GM23338 (cell line): Measurements from ENCODE around the gene STON2. TPM values are rescaled to one million over a fixed set of nuclear protein-coding genes. Genes with fewer than 3 reads are reported as not detected.

ENCODE experiments used
- ATAC-seq: fragments of 200-7000 bp; cut with Tn5 transposase; 3 replicates; pipeline ENCODE4 v1.9.1; 2020
- DNase-seq: peaks from one replicate; pipeline ENCODE4 v3.0.0-alpha.2; 2015; ENCODE audit warnings: low spot score
- H2AFZ ChIP-seq: fragments of 200-600 bp; sonication (generic); 2 replicates; pipeline ENCODE4 v1.8.0; 2016; ENCODE audit warnings: antibody characterized with exemption, mild to moderate bottlenecking, moderate library complexity
- H3F3A ChIP-seq: fragments of 200-600 bp; sonication (generic); replicated peaks from 2 replicates; pipeline ENCODE4 v1.8.0; 2017; ENCODE audit warnings: antibody characterized with exemption, mixed run types, low read depth
- H3K27ac ChIP-seq: fragments of 200-600 bp; sonication (generic); 2 replicates; pipeline ENCODE4 v1.6.1; 2016; ENCODE audit warnings: low read depth
- H3K27me3 ChIP-seq: fragments of 200-600 bp; sonication (generic); 2 replicates; pipeline ENCODE4 v1.8.0; 2016; ENCODE audit warnings: mild to moderate bottlenecking, mixed run types, moderate library complexity; ENCODE audit not compliant: insufficient read depth
- H3K36me3 ChIP-seq: fragments of 200-600 bp; sonication (generic); 2 replicates; pipeline ENCODE4 v1.8.0; 2016; ENCODE audit warnings: mild to moderate bottlenecking; ENCODE audit not compliant: insufficient read depth
- H3K4me1 ChIP-seq: fragments of 200-600 bp; sonication (generic); 2 replicates; pipeline ENCODE4 v1.8.0; 2016; ENCODE audit warnings: mild to moderate bottlenecking, moderate library complexity; ENCODE audit not compliant: insufficient read depth
- H3K4me2 ChIP-seq: fragments of 200-600 bp; sonication (generic); 2 replicates; pipeline ENCODE4 v1.7.1; 2017; ENCODE audit warnings: mixed run types
- H3K4me3 ChIP-seq: fragments of 200-600 bp; sonication (generic); 2 replicates; pipeline ENCODE4 v1.6.1; 2016; ENCODE audit warnings: mixed run types
- H3K79me2 ChIP-seq: fragments of 200-600 bp; sonication (generic); replicated peaks from 2 replicates; pipeline ENCODE4 v1.8.0; 2017; ENCODE audit warnings: mild to moderate bottlenecking; ENCODE audit not compliant: insufficient read depth
- H3K9me2 ChIP-seq: fragments of 200-600 bp; sonication (generic); 2 replicates; pipeline ENCODE4 v1.8.0; 2017; ENCODE audit not compliant: insufficient read depth
- H4K20me1 ChIP-seq: fragments of 200-600 bp; sonication (generic); replicated peaks from 2 replicates; pipeline ENCODE4 v1.8.0; 2017; ENCODE audit warnings: mild to moderate bottlenecking; ENCODE audit not compliant: insufficient read depth
- H3K27ac Mint-ChIP-seq: 2 replicates; pipeline ENCODE4 v1.8.0; 2020; ENCODE audit warnings: inconsistent platforms, mild to moderate bottlenecking, moderate library complexity, mixed read lengths
- H3K27me3 Mint-ChIP-seq: 3 replicates; pipeline ENCODE4 v1.8.0; 2022; ENCODE audit warnings: low read depth, mild to moderate bottlenecking, moderate library complexity, mixed read lengths, inconsistent platforms; ENCODE audit not compliant: insufficient read depth, poor library complexity
- H3K36me3 Mint-ChIP-seq: 3 replicates; pipeline ENCODE4 v1.8.0; 2021; ENCODE audit warnings: low read depth, mild to moderate bottlenecking, inconsistent platforms, moderate library complexity, mixed read lengths
- H3K4me1 Mint-ChIP-seq: 3 replicates; pipeline ENCODE4 v1.8.0; 2020; ENCODE audit warnings: mild to moderate bottlenecking, inconsistent platforms, mixed read lengths
- H3K4me3 Mint-ChIP-seq: 3 replicates; pipeline ENCODE4 v1.8.0; 2021; ENCODE audit warnings: moderate library complexity, mild to moderate bottlenecking, inconsistent platforms, mixed read lengths
- H3K9me3 Mint-ChIP-seq: 3 replicates; pipeline ENCODE4 v1.8.0; 2020; ENCODE audit warnings: moderate library complexity, mild to moderate bottlenecking, inconsistent platforms, mixed read lengths
- CREB1 ChIP-seq: fragments of 250-450 bp; sonication (Bioruptor Pico); IDR thresholded peaks from 2 replicates; pipeline ENCODE4 v1.5.0; 2020; ENCODE audit warnings: low read depth, mild to moderate bottlenecking, moderate library complexity
- CTCF ChIP-seq, 2 experiments: fragments of 200-600 bp in 1 of 2; sonication (generic) in 1 of 2; conservative IDR thresholded peaks; 2 replicates each; pipeline versions ENCODE4 v1.5.1 to v1.6.1; 2016 to 2017; ENCODE audit warnings: antibody characterized with exemption in 2 of 2, low read depth in 2 of 2, mild to moderate bottlenecking in 2 of 2, moderate library complexity in 1 of 2
- EZH2 ChIP-seq: fragments of 200-600 bp; sonication (generic); IDR thresholded peaks from one replicate; pipeline ENCODE4 v1.8.0; 2017; ENCODE audit warnings: antibody characterized with exemption, mild to moderate bottlenecking, low read depth; ENCODE audit not compliant: unreplicated experiment
- EZH2phosphoT487 ChIP-seq: fragments of 200-600 bp; sonication (generic); IDR thresholded peaks from one replicate; pipeline ENCODE4 v1.8.1; 2018; ENCODE audit warnings: antibody characterized with exemption; ENCODE audit not compliant: unreplicated experiment
- NANOG ChIP-seq: IDR thresholded peaks from 2 replicates; pipeline ENCODE4 v1.6.1; 2016; ENCODE audit warnings: antibody characterized with exemption, borderline replicate concordance
- STAT1 ChIP-seq: IDR thresholded peaks from one replicate; pipeline ENCODE4 v1.6.1; 2016; ENCODE audit warnings: antibody characterized with exemption; ENCODE audit not compliant: unreplicated experiment
- ZNF331 ChIP-seq: fragments of 250-450 bp; sonication (Bioruptor Pico); IDR thresholded peaks from 2 replicates; pipeline ENCODE4 v1.5.0; 2020; ENCODE audit warnings: low read depth, mild to moderate bottlenecking, moderate library complexity
- polyA plus RNA-seq: library from polyadenylated mRNA; unstranded; fragments of >200 nt; fragmentation: Nextera tagmentation; extraction: Ambion mirVana; gene quantifications from 2 replicates; pipeline ENCODE4 v1.2.1, GENCODE V29; 2016
- total RNA-seq: library from RNA; depleted of rRNA; stranded (reverse); fragments of >200 nt; shearing (Covaris generic); gene quantifications from 2 replicates; pipeline ENCODE4 v1.2.3, GENCODE V29; 2014

The STON2 gene
- total and polyA plus RNA-seq, 2 experiments from 2014 or later: 8.2 to 71.0 TPM

- Histone ChIP-seq H3K27me3 (no peaks in the 10 kb centered on the region), H3K27ac (no peak overlapping the region), H3F3A (no peaks in the 10 kb centered on the region), H3K36me3 (no peaks in the 10 kb centered on the region), H2AFZ (no peak overlapping the region), H3K4me1 (peaks cover 8% of the 10 kb centered on the region; the same call in 1 of the 2 replicates), H3K79me2 (no peaks in the 10 kb centered on the region), H4K20me1 (no peaks in the 10 kb centered on the region), H3K4me3 (no peak overlapping the region), H3K4me2 (no peak overlapping the region), H3K9me2 (no peaks in the 10 kb centered on the region)
- TF ChIP-seq EZH2phosphoT487 (no peak), STAT1 (no peak), CREB1 (CRISPR knock-in tag) (no peak), CTCF (conservative IDR thresholded peaks at IDR 0.05; ENCODE audit: low read depth in 2 of 2) (peak; percentile 78 to 93), EZH2 (no peak), NANOG (no peak)
- peak overlapping the region; percentile 45; the same call in 1 of the 2 replicates for H3K27ac Mint-ChIP-seq
- H3K27me3 Mint-ChIP-seq: peaks cover 2% of the 10 kb centered on the region
- DNase-seq (peak; percentile 84), ATAC-seq (peak; percentile 80)
- H3K4me1 Mint-ChIP-seq: peaks cover 21% of the 10 kb centered on the region
- H3K36me3 Mint-ChIP-seq: peaks cover 7% of the 10 kb centered on the region; the same call in 1 of the 3 replicates
- no peak overlapping the region; the same call in 2 of the 3 replicates for H3K4me3 Mint-ChIP-seq
- no peaks in the 10 kb centered on the region for H3K9me3 Mint-ChIP-seq
Observed at GRCh38 chr14:81269100-81269978, 130.8 kb downstream of the STON2 start.

- H3K4me3 ChIP-seq: no peak overlapping the region
- no peak overlapping the region for H3K4me2 ChIP-seq
- no peak overlapping the region for H3K27ac ChIP-seq
- Mint-ChIP-seq H3K27me3 (peaks cover 2% of the 10 kb centered on the region), H3K9me3 (no peaks in the 10 kb centered on the region), H3K4me3 (no peak overlapping the region), H3K27ac (peak overlapping the region; percentile 45; the same call in 1 of the 2 replicates), H3K36me3 (peaks cover 7% of the 10 kb centered on the region; the same call in 1 of the 3 replicates), H3K4me1 (peaks cover 23% of the 10 kb centered on the region; the same call in 2 of the 3 replicates)
- no peaks in the 10 kb centered on the region for H3K36me3 ChIP-seq
- TF ChIP-seq ZNF331 (CRISPR knock-in tag): no peak
- H3K27me3 ChIP-seq: no peaks in the 10 kb centered on the region
- DNase-seq (peak; percentile 33), ATAC-seq (peak; percentile 62)
- no peak overlapping the region for H2AFZ ChIP-seq
- H3K4me1 ChIP-seq: peaks cover 18% of the 10 kb centered on the region
- H3K9me2 ChIP-seq: no peaks in the 10 kb centered on the region
- no peaks in the 10 kb centered on the region for H4K20me1 ChIP-seq
- no peaks in the 10 kb centered on the region for H3F3A ChIP-seq
- no peaks in the 10 kb centered on the region for H3K79me2 ChIP-seq
Observed at GRCh38 chr14:81268016-81268416, 132.1 kb downstream of the STON2 start.
